H1 (cell line): ENCODE results near the gene SEMA3E. TPM values are rescaled to one million over a fixed set of nuclear protein-coding genes. Genes with fewer than 3 reads are reported as not detected.

Experiments
- CTCF ChIA-PET: fragments of 300-600 bp; sonication (Branson Sonifier 250); formaldehyde crosslinking; loops from one replicate; lab custom pipeline; 2021; ENCODE audit not compliant: partially characterized antibody; lab: Charles Lee
- POLR2A ChIA-PET: fragments of 300-600 bp; sonication (Branson Sonifier 250); formaldehyde crosslinking; loops from one replicate; lab custom pipeline; 2021; ENCODE audit warnings: inconsistent platforms; ENCODE audit not compliant: partially characterized antibody; lab: Charles Lee
- DNase-seq, 2 experiments: peaks; one replicate each; pipeline versions ENCODE4 v3.0.0 to v3.0.0-alpha.2; 2010 to 2022; ENCODE audit warnings: low spot score in 2 of 2, low read depth in 1 of 2, mixed read lengths in 1 of 2
- FAIRE-seq: peaks from 2 replicates; lab custom pipeline; 2011; peaks lifted over from hg19 to GRCh38; lab: Jason Lieb, UNC
- H2AFZ ChIP-seq: 2 replicates; pipeline ENCODE4 v1.8.1; 2012; ENCODE audit warnings: low read length, inconsistent platforms
- H2AK5ac ChIP-seq: 2 replicates; pipeline ENCODE4 v1.6.1; 2013; ENCODE audit warnings: low read depth, low read length
- H2BK120ac ChIP-seq: replicated peaks from 2 replicates; pipeline ENCODE3; 2013; ENCODE audit warnings: low read depth, low read length, inconsistent platforms
- H2BK12ac ChIP-seq: 2 replicates; pipeline ENCODE4 v1.6.1; 2013; ENCODE audit warnings: low read depth, low read length
- H2BK15ac ChIP-seq: 2 replicates; pipeline ENCODE4 v1.6.1; 2013; ENCODE audit warnings: low read length
- H2BK20ac ChIP-seq: 2 replicates; pipeline ENCODE4 v1.6.1; 2013; ENCODE audit warnings: low read length
- H2BK5ac ChIP-seq: 2 replicates; pipeline ENCODE4 v1.6.1; 2013; ENCODE audit warnings: low read depth, low read length
- H3K14ac ChIP-seq: 2 replicates; pipeline ENCODE4 v1.6.1; 2013; ENCODE audit warnings: inconsistent platforms; ENCODE audit not compliant: insufficient read length
- H3K18ac ChIP-seq: 2 replicates; pipeline ENCODE4 v1.6.1; 2013; ENCODE audit warnings: low read length; ENCODE audit errors: extremely low read depth
- H3K23ac ChIP-seq: 2 replicates; pipeline ENCODE4 v1.6.1; 2013; ENCODE audit warnings: inconsistent platforms; ENCODE audit not compliant: insufficient read length
- H3K23me2 ChIP-seq: 2 replicates; pipeline ENCODE4 v1.6.1; 2013; ENCODE audit warnings: low read depth, low read length
- H3K27ac ChIP-seq: 2 replicates; pipeline ENCODE4 v1.6.1; 2011; ENCODE audit warnings: low read depth, low read length, inconsistent platforms
- H3K27me3 ChIP-seq, 4 experiments: replicated peaks in 1 of 4; 1 replicate in 1 of 4; 2 replicates in 3 of 4; pipeline versions ENCODE4 v1.6.1 to v1.8.1; 2011 to 2013; ENCODE audit warnings: low read length in 3 of 4, mild to moderate bottlenecking in 3 of 4, inconsistent platforms in 2 of 4, mixed read lengths in 2 of 4, moderate library complexity in 1 of 4; ENCODE audit not compliant: control insufficient read depth in 3 of 4, insufficient read depth in 3 of 4; ENCODE audit errors: extremely low read depth in 1 of 4
- H3K36me3 ChIP-seq, 4 experiments: 2 replicates each; pipeline versions ENCODE4 v1.6.1 to v1.8.1; 2011 to 2013; ENCODE audit warnings: mild to moderate bottlenecking in 4 of 4, low read length in 3 of 4, moderate library complexity in 2 of 4, control low read depth in 1 of 4, inconsistent platforms in 1 of 4; ENCODE audit not compliant: insufficient read depth in 4 of 4, control insufficient read depth in 2 of 4
- H3K4ac ChIP-seq: replicated peaks from 2 replicates; pipeline ENCODE3; 2013; ENCODE audit warnings: low read length, low read depth, mixed read lengths, inconsistent platforms; ENCODE audit not compliant: insufficient read length
- H3K4me1 ChIP-seq, 4 experiments: replicated peaks in 1 of 4; 1 replicate in 1 of 4; 2 replicates in 3 of 4; pipeline versions ENCODE4 v1.6.1 to v1.8.1; 2011 to 2013; ENCODE audit warnings: low read length in 3 of 4, inconsistent platforms in 2 of 4, mixed read lengths in 1 of 4; ENCODE audit not compliant: insufficient read depth in 4 of 4, control insufficient read depth in 3 of 4
- H3K4me2 ChIP-seq, 2 experiments: 2 replicates each; pipeline versions ENCODE4 v1.6.1 to v1.8.1; 2011 to 2013; ENCODE audit warnings: low read depth in 2 of 2, low read length in 2 of 2, control low read depth in 1 of 2, inconsistent platforms in 1 of 2, mild to moderate bottlenecking in 1 of 2; ENCODE audit not compliant: insufficient read depth in 1 of 2
- H3K4me3 ChIP-seq, 4 experiments: fragments of 200-600, 300-600 bp in 1 of 4; sonication (generic), shearing (Covaris generic), sonication (Bioruptor Twin) in 1 of 4; 2 replicates each; pipeline versions ENCODE4 v1.5.1 to v1.8.1; 2011 to 2016; ENCODE audit warnings: low read length in 4 of 4, low read depth in 3 of 4, control low read depth in 2 of 4, inconsistent platforms in 2 of 4, mild to moderate bottlenecking in 2 of 4, mixed read lengths in 1 of 4, moderate library complexity in 1 of 4; ENCODE audit not compliant: insufficient read depth in 2 of 4; ENCODE audit errors: extremely low read depth in 1 of 4
- H3K56ac ChIP-seq: replicated peaks from 2 replicates; pipeline ENCODE3; 2013; ENCODE audit warnings: low read depth, mild to moderate bottlenecking, mixed read lengths, low read length, inconsistent platforms; ENCODE audit not compliant: insufficient read length
- H3K79me1 ChIP-seq: 2 replicates; pipeline ENCODE4 v1.6.1; 2013; ENCODE audit warnings: low read depth, low read length, control low read depth
- H3K79me2 ChIP-seq, 2 experiments: 2 replicates each; pipeline versions ENCODE4 v1.6.1 to v1.8.1; 2012 to 2013; ENCODE audit warnings: low read length in 2 of 2, mild to moderate bottlenecking in 2 of 2, inconsistent platforms in 1 of 2; ENCODE audit not compliant: insufficient read depth in 2 of 2, control insufficient read depth in 1 of 2
- H3K9ac ChIP-seq, 4 experiments: replicated peaks in 1 of 4; 1 replicate in 1 of 4; 2 replicates in 3 of 4; pipeline versions ENCODE4 v1.6.1 to v1.8.1; 2011 to 2013; ENCODE audit warnings: low read depth in 3 of 4, low read length in 3 of 4, control low read depth in 2 of 4, mild to moderate bottlenecking in 2 of 4, moderate library complexity in 2 of 4, inconsistent platforms in 1 of 4; ENCODE audit errors: extremely low read depth in 1 of 4
- H3K9me3 ChIP-seq, 2 experiments: 2 replicates each; pipeline versions ENCODE4 v1.6.1 to v1.8.1; 2012 to 2013; ENCODE audit warnings: mild to moderate bottlenecking in 2 of 2, moderate library complexity in 2 of 2, control low read depth in 1 of 2, inconsistent platforms in 1 of 2, low read depth in 1 of 2, low read length in 1 of 2, mixed read lengths in 1 of 2; ENCODE audit not compliant: insufficient read depth in 2 of 2
- H4K20me1 ChIP-seq, 2 experiments: replicated peaks in 1 of 2; 2 replicates each; pipeline versions ENCODE3 to v1.8.1; 2011 to 2013; ENCODE audit warnings: inconsistent platforms in 2 of 2, low read length in 2 of 2, mild to moderate bottlenecking in 1 of 2; ENCODE audit not compliant: insufficient read depth in 2 of 2, control insufficient read depth in 1 of 2
- H4K5ac ChIP-seq: 2 replicates; pipeline ENCODE4 v1.6.1; 2013; ENCODE audit warnings: low read length, low read depth, mixed read lengths, inconsistent platforms; ENCODE audit not compliant: insufficient read length
- H4K8ac ChIP-seq: 2 replicates; pipeline ENCODE4 v1.8.0; 2013; ENCODE audit warnings: mild to moderate bottlenecking, moderate library complexity, low read length, inconsistent platforms; ENCODE audit not compliant: insufficient read depth; ENCODE audit errors: extremely low read depth
- H4K91ac ChIP-seq: replicated peaks from 2 replicates; pipeline ENCODE3; 2013; ENCODE audit warnings: low read length, mixed read lengths, inconsistent platforms; ENCODE audit not compliant: insufficient read length
- CBX8 ChIP-seq: fragments of 300-800, 300-1000 bp; sonication (generic); IDR thresholded peaks from 2 replicates; pipeline ENCODE4 v1.7.1; 2016; ENCODE audit warnings: low read depth, low read length, borderline replicate concordance
- EGR1 ChIP-seq: IDR thresholded peaks from 2 replicates; pipeline ENCODE4 v1.6.1; 2011; ENCODE audit warnings: low read depth, low read length, borderline replicate concordance
- HDAC2 ChIP-seq, 2 experiments: fragments of 300-600 bp in 1 of 2; sonication (generic) in 1 of 2; IDR thresholded peaks; 2 replicates each; pipeline ENCODE4 v1.6.1; 2011 to 2012; ENCODE audit warnings: low read depth in 2 of 2, low read length in 2 of 2, mild to moderate bottlenecking in 2 of 2, moderate library complexity in 2 of 2, borderline replicate concordance in 1 of 2, inconsistent platforms in 1 of 2
- RAD21 ChIP-seq, 2 experiments: IDR thresholded peaks in 1 of 2; conservative IDR thresholded peaks in 1 of 2; 2 replicates each; pipeline ENCODE4 v1.6.1; 2011; ENCODE audit warnings: low read depth in 2 of 2, low read length in 2 of 2, improper control_type of control experiment in 1 of 2, inconsistent platforms in 1 of 2, mild to moderate bottlenecking in 1 of 2, moderate library complexity in 1 of 2
- SIN3A ChIP-seq, 2 experiments: IDR thresholded peaks in 1 of 2; conservative IDR thresholded peaks in 1 of 2; 2 replicates each; pipeline ENCODE4 v1.6.1; 2011 to 2012; ENCODE audit warnings: low read length in 2 of 2, improper control_type of control experiment in 1 of 2, low read depth in 1 of 2, mild to moderate bottlenecking in 1 of 2
- WGBS, 2 experiments: shearing (Covaris generic) in 1 of 2; methylation state at CpG; one replicate each; pipeline versions ENCODE4 v1.1.6 to v1.1.7; 2013 to 2015; ENCODE audit warnings: low lambda C conversion rate in 2 of 2, mixed read lengths in 2 of 2, inconsistent platforms in 1 of 2, low coverage in 1 of 2, missing lambda C conversion rate in 1 of 2; ENCODE audit not compliant: insufficient replicate concordance in 2 of 2, insufficient coverage in 1 of 2, insufficient read length in 1 of 2; ENCODE audit errors: extremely low coverage in 1 of 2, missing lambda C conversion rate in 1 of 2; 5-methylcytosine and 5-hydroxymethylcytosine counted together
- polyA plus RNA-seq, 7 experiments: library from polyadenylated mRNA; depleted of rRNA in 3 of 7; stranded (reverse) in 5 of 7; unstranded in 2 of 7; fragments of >200 nt in 5 of 7; fragments of 200-250 nt in 2 of 7; gene quantifications; 1 replicate in 5 of 7; 2 replicates in 1 of 7; 4 replicates in 1 of 7; pipeline versions ENCODE4 v1.2.1 to v1.2.3, GENCODE V29; 2011 to 2013; ENCODE audit warnings: missing spikeins in 2 of 7, mixed read lengths in 2 of 7
- total RNA-seq: library from RNA; stranded (reverse); fragmentation: NEBNext Ultra II Directional; extraction: Animal tissue kit (Norgen Biotek cat#: 25700); gene quantifications from 2 replicates; pipeline ENCODE4 v1.2.1, GENCODE V29; 2021

Gene SEMA3E
- total and polyA plus RNA-seq, 2 of the 8 experiments (the other 6 are each of a cell fraction or from before 2014, with no cell fraction given), result 0.93 to 0.94 TPM

- no peak overlapping the region for H3K4me3 ChIP-seq
- no peak overlapping the region for H2AK5ac ChIP-seq
- 90% methylated on average over 1 of the region's 1 CpG; no CpG with 5 or more reads in 1 of the 2 experiments for WGBS, 2 experiments
- H3K9ac ChIP-seq, result no peak overlapping the region
- no peak overlapping the region for H3K4ac ChIP-seq
- no peak overlapping the region for H3K23ac ChIP-seq
- no peaks in the 10 kb centered on the region for H3K79me2 ChIP-seq
- no peak overlapping the region for H2BK12ac ChIP-seq
- DNase-seq (no peak), FAIRE-seq (no peak)
- H3K9me3 ChIP-seq, result no peaks in the 10 kb centered on the region
- H3K27me3 ChIP-seq, result no peaks in the 10 kb centered on the region
- no peak overlapping the region; a peak in 1 of 4 replicates for H3K4me2 ChIP-seq
- no peaks in the 10 kb centered on the region for H4K20me1 ChIP-seq
- no peak overlapping the region for H2BK5ac ChIP-seq
- TF ChIP-seq CBX8 (no peak), HDAC2 (IDR thresholded peaks at IDR 0.05; ENCODE audit: borderline replicate concordance in 1 of 2, low read depth in 2 of 2, low read length in 2 of 2) (no peak), SIN3A (conservative IDR thresholded peaks at IDR 0.05 in 1 of 2, IDR thresholded peaks at IDR 0.05 in 1 of 2; ENCODE audit: low read depth in 1 of 2, low read length in 2 of 2) (no peak), RAD21 (IDR thresholded peaks at IDR 0.05 in 1 of 2, conservative IDR thresholded peaks at IDR 0.05 in 1 of 2; ENCODE audit: low read depth in 2 of 2, low read length in 2 of 2) (no peak), EGR1 (no peak)
- H2AFZ ChIP-seq, result no peak overlapping the region
- no peak overlapping the region for H4K8ac ChIP-seq
- ChIA-PET CTCF (no interaction called here), POLR2A (interaction anchor here (1.1 to 2.3 kb wide), 2 partner anchors 10 to 173 kb away, joined by 5 to 6 read pairs; no protein-coding TSS in a partner anchor)
- H2BK120ac ChIP-seq, result no peak overlapping the region
- H3K27ac ChIP-seq, result no peak overlapping the region
- no peak overlapping the region for H4K5ac ChIP-seq
- peaks cover 0 to 9% (median 2%) of the 10 kb centered on the region in 4 experiments; a peak in 2 of 7 replicates for H3K4me1 ChIP-seq
- no peak overlapping the region for H3K56ac ChIP-seq
- H3K14ac ChIP-seq, result no peak overlapping the region
- H2BK15ac ChIP-seq, result no peak overlapping the region
- H4K91ac ChIP-seq, result no peak overlapping the region
- H3K18ac ChIP-seq, result no peak overlapping the region
- no peaks in the 10 kb centered on the region for H3K36me3 ChIP-seq
- H3K79me1 ChIP-seq, result no peaks in the 10 kb centered on the region
- H3K23me2 ChIP-seq, result no peaks in the 10 kb centered on the region
- no peak overlapping the region for H2BK20ac ChIP-seq
These were observed 8.7 kb downstream of the SEMA3E start for GRCh38 chr7:83640240-83640639.
